OCI-LY7 (cell line): ENCODE measurements around the gene MPZL2.

Source experiments
- CTCF ChIP-seq: fragments of 200-600 bp; sonication (generic); conservative IDR thresholded peaks from 2 replicates; pipeline ENCODE4 v1.5.1; 2014; ENCODE audit warnings: mild to moderate bottlenecking, antibody characterized with exemption, low read length, moderate library complexity, mixed read lengths
- EZH2phosphoT487 ChIP-seq: fragments of 200-600 bp; sonication (generic); IDR thresholded peaks from 2 replicates; pipeline ENCODE4 v1.6.1; 2018; ENCODE audit warnings: low read depth, borderline replicate concordance, mild to moderate bottlenecking, mixed run types, antibody characterized with exemption, low read length, moderate library complexity, mixed read lengths

GRCh38 chr11:118260353-118260752, 3.7 kb downstream of the MPZL2 start:
- TF ChIP-seq CTCF: no peak
- no peak for TF ChIP-seq EZH2phosphoT487
